Measurements from ENCODE around the gene TIAL1.
A peak's percentile ranks its signal among the peaks of the same experiment; 100 is the strongest.
"Not testable (repeated sequence)": the region's sequence is repeated elsewhere in the genome, so short reads cannot be mapped to it uniquely, and the experiment has no call there.

TIAL1 gene, protein sequence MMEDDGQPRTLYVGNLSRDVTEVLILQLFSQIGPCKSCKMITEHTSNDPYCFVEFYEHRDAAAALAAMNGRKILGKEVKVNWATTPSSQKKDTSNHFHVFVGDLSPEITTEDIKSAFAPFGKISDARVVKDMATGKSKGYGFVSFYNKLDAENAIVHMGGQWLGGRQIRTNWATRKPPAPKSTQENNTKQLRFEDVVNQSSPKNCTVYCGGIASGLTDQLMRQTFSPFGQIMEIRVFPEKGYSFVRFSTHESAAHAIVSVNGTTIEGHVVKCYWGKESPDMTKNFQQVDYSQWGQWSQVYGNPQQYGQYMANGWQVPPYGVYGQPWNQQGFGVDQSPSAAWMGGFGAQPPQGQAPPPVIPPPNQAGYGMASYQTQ

DNA sequence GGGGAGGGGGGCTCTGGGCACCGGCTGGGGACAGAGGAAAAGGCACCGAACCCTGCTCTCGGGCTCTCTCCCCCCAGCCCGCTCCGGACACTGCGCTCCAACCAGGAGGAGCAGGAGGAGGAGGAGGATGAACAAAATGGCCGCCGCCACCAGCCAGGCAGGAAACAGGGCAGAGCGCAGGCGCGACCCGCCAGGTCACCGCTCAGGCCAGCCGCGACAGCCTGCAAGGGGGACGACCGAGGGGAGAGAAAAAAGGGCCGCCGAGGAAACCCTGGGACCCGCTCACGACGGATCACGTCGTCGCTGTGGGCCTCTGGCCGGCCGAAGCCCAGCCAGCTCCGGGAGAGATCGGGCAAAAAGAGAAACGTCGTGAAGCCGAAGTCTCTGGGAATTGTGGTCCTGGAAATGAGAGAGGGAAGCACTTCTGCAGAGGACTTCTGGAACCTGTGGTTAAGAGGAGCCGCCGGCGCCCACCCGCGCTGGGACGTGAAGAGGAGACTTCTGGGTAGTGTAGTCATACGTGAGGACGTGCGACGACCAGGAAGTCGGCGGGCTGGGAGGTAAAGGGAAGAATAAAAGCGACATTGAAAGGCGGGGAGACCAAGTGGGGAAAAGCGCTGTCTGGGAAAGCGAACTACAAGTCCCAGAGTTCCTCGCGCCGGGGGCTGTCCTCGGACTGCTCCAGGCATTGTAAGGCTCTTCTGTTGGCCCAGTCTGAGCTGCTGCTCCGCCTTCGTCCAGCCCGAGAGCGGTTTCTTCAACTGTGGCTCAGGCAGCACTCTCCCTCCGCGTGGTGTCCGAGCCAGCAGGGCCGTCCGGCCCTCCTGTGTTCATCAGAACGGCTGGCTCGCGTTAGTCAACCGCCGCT lies at the start of gene TIAL1:
Gene TIAL1 (minus strand): TSS at position 428 of the 868 bp plus-strand sequence. CDS start 499 bp downstream, outside the sequence.
- peak; percentile 95 for DNase-seq (ENCODE audit: low spot score)

DNA sequence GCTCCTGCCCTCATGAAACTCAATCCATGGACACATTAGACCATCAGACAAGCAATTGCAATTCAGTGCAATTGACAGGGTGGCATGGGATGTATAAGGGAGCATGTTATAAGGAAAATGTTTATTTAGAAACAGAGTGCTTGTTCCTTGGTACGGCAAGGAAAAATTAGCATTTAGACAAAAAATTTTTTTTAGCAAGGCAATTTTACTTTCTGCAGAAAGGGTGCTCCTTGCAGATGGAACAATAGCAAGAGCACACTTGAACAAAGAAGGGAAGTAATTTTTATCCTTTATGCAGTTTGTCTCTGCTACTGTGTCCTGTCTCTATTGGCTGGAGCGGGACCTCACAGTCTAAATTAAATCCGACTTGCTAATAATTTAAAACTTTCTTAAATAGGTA lies 48.2 kb upstream of the TIAL1 start:
- DNase-seq (ENCODE audit: low spot score), result no peak

DNA sequence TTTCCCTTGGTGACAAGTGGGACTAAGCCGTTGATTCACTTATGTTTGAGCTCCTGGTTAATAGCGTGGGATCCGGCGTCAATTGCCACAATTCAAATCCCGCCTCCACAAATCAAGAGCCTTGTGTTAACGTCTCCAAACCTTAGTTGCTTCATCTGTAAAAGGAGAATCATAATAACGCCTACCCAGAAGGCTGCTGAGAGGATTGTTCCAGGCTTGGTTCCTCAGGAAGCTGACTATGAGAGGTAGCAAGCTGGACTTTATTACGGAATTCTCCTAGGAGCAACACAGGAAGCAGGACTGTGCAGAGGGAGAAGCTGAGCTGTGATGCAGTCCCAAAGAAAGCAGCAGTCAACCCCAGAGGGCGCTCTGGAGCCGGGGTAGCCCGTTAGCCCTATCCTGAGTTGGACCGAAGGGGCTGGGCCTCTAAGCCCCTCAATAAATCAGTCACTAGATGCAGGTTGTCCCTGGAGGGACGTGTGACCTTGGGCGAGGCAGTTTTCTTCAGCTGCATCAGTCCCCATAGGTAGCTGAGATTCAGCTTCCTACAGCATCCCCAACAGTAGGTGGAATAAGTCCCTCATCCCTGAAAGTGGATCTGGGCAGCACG lies 47.5 kb upstream of the TIAL1 start:
- peak; percentile 25 for DNase-seq (ENCODE audit: low spot score)

DNA sequence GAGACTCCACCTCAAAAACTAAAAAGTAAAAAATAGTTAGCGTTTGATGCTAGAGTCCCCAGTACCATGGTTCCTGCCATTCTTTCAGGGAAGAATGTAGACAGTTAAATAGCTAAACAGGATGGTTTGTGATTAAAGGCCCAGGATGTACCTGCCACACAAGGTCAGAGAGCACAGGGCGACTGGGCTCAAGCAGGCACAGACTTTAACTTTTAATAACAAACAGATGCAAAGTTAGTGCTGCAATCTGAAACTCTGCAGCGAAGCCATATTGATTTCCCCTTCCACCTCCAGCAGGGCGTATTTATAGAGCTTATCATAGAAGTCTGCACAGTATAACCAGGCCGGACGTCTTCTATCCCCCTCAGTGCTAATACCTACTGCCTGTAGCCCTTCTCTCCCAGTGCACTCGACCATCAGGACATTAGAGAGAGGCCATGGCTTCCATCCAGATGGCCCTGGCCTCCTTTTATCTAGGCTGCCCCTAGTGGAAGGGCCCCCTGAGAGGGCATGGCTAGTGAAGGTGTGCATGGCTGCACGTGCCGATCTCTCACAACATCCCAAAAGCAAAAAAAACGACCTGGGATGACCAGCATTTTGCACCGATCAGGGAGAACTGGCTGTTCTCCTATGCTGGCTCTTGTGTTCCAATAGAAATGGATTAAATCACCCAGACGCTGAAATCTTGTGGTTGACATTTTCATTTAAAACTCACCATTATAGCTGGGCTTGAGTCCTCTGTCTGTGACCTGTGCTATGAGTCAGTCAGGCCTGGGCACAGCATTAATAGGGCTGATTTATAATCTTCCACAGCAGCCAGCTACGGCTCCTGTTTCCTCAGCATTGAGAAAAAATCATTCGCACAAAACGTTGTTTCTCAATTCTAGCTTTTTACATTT lies 46.8 kb upstream of the TIAL1 start:
- DNase-seq (ENCODE audit: low spot score), result no peak

DNA sequence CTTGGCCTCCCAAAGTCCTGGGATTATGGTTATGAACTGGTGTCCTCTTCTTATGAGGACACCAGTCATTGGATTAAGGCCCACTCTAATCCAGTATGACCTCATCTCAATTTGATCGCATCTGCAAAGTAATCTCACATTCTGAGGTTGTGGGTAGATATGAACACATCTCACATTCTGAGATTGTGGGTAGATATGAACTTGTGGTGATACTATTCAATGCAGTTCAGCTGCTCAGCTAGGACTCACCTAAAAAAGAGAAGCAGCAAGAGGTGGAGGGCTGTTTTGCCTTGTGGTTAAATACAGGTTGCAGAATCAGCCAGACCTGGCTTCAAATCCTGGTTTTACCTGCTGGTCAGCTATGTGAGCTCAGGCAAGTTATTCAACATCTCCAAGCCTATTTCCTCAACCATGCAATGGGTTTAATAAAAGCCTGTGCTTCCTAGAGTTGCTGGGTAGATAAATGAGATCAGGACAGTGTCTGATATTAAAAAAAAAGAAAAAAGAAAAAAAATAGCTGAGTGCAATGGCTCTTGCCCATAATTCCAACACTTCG lies 45.9 kb upstream of the TIAL1 start:
- no peak for DNase-seq (ENCODE audit: low spot score)

DNA sequence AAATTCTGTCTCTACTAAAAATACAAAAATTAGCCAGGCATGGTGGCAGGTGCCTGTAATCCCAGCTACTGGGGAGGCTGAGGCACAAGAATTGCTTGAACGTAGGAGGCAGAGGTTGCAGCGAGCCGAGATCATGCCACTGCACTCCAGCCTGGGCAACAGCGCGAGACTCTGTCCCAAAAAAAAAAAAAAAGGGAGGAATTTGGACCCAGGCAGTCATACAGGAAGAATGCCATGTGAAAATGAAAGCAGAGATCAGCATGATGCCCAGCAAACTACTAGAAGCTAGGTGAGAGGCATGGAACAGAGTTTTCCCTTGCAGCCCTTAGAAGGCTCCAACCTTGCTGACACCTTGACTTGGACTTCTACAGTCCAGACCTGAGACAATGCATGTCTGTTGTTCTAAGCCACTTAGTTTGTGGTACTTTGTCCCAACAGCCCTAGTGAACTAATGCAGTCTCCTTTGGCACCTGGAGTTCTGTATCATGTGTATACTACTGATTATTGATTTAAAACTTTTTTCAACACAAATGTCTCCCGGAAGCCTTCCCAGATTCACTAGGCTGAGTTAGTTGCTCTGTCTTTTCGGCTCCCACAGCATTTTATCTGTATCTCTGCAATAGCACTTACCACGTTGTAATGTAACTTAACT lies 44.2 kb upstream of the TIAL1 start:
- no peak for DNase-seq (ENCODE audit: low spot score)

DNA sequence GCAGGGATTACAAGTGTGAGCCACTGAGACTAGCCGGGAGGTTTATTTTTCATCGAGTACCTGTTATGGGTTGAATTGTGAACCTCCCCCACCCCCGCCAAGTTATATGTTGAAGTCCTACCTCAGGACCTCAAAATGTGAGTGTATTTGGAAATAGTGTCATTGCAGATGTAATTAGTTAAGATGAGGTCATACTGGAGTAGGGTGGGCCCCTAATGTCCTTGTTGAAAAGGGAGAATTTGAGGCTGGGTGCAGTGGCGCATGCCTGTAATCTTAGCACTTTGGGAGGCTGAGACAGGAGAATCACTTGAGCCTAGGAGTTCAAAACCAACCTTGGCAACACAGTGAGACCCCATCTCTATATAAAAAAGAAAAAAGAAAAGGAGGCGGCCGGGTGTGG lies 43.6 kb upstream of the TIAL1 start:
- no peak for DNase-seq (ENCODE audit: low spot score)

DNA sequence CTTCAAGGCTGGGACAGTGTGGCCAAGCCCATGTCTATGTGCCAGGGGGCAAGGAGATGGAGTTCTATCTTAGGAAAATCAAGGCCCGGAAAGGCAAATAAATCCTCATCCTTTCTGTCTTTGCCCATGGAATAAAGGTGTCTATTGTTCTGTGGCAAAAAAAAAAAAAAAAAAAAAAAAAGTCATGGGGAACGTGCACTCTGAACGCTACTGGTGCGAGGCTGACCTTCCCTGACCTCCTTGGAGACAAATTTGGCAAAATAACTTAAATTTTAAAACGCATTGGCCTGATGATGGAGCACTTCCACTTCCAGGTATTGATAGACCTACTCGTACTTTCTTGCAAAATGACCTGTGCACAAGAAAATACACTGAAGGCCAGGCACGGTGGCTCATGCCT lies 42.2 kb upstream of the TIAL1 start:
- no peak for DNase-seq (ENCODE audit: low spot score)

DNA sequence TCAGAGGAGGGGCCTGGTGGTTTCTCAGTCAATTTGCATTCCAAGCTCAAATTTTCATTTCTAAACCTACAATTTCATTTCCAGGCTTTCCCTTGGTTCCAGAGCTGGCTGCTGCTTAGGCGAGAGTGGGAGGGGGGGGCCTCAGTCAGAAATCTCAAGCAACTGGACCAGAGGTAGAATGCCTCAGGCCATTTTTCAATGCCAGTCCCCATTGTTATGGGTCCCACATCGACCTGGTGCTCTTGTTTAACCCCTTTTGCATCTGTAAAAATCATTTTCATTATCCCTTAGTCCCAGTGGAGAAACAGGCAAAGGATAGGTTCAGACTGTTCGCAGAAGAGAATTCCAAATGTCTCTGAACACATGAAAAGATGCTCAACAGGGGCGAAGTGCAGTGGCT lies 40.9 kb upstream of the TIAL1 start:
- no peak for DNase-seq (ENCODE audit: low spot score)

DNA sequence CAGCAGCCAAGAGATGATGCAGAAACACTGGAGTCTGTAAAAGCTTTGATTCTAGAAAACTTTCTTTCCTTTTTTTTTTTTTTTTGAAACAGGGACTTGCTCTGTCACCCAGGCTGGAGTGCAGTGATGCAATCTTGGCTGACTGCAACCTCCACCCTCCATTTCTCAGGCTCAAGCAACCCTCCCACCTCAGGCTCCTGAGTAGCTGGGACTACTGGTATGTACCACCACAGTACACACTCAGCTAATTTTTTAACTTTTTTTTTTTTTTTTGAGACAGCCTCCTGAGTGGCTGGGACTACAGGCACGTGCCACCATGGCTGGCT lies 37.4 kb upstream of the TIAL1 start:
- DNase-seq (ENCODE audit: low spot score), result no peak

DNA sequence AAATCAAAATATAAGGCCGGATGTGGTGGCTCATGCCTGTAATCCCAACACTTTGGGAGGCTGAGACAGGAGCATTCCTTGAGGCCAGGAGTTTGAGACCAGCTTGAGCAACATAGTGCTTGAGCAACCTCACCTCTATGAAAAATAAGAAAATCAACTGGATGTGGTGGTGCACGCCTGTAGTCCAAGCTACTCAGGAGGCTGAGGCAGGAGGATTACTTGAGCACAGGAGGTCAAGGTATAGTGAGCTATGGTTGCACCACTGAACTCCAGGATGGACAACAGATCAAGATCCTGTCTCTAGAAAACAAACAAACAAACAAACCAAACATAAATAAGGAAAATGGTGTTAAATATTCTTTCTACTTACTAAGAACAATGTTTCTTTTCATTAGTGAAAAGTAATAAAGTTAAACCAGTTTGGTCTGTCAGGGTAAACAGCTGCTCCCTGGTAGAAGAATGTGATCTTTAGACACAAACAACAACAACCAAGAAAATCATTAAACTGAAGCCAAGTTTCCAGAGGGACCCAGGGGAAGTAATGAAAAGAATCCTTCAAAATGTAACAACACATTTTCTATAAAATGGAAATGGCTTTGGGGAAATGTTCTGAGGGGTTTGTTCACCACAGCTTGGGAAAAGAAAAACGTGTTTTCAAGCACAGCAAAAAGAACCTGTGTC lies 36.9 kb upstream of the TIAL1 start:
- no peak for DNase-seq (ENCODE audit: low spot score)

DNA sequence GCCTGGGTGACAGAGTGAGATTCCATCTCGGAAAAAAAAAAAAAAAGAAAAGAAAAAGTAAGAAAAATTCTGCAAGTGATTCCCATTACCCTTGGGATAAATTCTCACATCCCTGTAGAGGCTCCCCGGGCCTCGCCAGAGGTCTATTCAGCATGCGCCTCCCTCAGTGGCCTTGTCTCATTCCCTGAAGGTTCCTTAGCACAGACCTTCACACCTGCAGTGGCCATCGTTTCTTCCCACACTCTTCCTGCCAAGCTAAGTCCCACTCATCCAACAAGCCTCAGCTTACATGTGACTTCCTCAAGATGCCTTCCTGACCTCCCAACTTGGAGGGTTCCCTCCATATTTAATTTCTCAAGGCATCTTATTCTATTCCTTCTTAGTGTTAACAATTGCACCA lies 33.5 kb upstream of the TIAL1 start:
- no peak for DNase-seq (ENCODE audit: low spot score)

DNA sequence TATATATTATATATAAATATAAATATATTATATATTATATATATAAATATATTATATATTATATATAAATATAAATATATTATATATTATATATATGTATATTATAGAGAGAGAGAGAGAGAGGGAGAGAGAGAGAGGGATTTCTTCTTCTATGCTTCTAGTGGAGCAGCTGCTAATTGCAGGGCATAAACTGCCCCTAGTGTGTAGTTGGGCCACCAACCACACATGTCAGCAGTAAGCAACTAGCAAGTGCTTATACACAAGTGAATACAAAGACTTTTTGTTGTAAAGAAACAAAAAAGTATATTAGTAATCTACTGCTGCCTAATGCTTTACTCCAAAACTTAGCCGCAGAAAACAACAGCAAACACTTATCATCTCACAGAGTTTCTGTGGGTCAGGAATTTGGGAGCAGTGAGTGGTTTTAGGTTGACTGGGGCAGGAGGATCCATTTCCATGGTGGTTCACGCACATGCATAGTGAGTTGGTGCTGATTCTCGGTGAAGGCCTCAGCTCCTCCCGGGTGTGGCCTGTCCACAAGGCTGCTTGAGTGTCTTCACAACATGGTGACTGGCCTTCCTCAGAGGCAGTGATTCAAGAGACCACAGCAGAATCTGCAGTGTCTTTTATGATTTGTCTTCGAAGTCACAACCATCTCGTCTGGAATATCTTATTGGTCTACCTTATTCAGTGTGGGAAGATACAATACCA lies 29.0 kb upstream of the TIAL1 start:
- DNase-seq (ENCODE audit: low spot score), result no peak

DNA sequence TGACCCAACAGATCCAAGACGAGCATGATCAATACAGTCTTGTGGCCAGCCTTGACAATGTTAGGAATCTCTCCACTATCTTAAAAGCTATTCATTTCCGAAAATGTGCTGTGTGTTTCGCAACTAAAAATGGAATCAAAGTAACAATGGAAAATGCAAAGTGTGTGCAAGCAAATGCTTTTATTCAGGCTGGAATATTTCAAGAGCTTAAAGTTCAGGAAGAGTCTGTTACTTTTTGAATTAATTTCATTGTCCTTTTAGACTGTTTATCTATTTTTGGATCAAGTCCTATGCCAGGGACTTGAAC lies 24.3 kb upstream of the TIAL1 start:
- DNase-seq (ENCODE audit: low spot score), result no peak

DNA sequence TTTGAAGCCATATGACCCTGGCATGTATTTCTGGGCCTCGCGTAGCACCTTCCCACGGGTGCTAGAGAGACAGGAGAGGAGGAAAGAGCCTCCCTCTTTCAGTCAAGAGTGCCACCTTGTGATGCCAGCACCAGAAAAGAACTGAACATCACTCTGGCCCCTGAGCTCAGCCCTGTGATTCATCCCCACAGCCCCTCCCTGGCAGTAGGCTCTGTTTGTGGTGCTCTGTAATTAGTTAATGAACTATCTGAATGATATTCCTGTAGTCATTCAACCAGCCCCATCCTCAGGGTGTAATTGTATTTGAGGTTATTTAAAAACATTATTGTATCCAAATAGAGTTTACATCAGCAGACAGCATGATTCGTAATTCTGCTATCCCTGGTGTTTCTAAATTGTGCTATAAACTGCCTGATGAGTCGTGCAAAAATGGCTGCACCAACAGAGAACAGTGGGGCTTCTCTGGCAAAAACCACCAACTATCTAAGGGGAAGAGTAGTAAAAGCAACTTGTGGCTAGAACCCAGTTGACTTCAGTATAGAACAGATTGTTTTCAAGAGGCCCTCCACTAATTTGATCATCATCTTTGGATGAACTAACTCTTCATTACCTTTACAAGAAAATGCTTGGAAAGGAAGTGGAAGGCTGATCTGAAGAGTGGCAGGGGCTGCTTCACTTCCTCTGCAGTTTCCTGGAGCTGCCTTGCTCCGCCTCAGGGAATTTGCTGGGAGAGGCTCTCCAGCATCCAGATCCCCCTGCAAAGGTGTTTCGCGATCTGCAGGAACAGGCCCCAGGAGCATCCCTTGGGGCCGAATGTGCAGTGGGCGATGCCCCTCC lies 23.7 kb upstream of the TIAL1 start:
- no peak for DNase-seq (ENCODE audit: low spot score)

DNA sequence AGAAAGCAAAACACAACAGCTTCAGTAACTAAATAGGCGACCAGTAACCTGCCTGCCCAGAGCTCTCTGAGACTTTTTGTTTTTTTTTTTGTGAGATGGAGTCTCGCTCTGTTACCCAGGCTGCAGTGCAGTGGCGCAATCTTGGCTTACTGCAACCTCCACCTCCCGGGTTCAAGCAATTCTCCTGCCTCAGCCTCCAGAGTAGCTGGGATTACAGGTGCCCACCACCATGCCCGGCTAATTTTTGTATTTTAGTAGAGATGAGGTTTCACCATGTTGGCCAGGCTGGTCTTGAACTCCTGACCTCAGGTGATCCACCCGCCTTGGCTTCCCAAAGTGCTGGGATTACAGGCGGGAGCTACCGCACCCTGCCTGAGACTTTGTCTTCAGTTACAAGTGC lies 23.0 kb upstream of the TIAL1 start:
- DNase-seq (ENCODE audit: low spot score), result not testable (repeated sequence)

DNA sequence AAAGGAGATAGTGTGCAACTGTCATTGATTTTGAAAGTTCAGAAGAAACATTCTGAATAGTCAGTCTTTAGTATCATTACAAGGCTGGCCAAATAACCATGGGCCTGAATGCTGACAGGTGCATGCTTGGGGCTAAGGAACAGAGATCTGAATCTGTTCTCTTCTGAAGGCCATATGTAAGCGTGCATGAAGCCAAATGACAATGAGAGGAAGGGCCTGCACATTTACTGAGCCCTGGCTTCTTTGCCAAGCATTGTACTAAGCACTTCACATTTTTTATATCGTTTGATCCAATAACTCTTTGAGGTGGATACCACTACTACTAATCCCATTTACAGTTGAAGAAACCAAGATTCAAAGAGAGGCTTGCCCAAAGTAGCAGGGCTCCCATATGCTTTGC lies 22.5 kb upstream of the TIAL1 start:
- DNase-seq (ENCODE audit: low spot score), result no peak

DNA sequence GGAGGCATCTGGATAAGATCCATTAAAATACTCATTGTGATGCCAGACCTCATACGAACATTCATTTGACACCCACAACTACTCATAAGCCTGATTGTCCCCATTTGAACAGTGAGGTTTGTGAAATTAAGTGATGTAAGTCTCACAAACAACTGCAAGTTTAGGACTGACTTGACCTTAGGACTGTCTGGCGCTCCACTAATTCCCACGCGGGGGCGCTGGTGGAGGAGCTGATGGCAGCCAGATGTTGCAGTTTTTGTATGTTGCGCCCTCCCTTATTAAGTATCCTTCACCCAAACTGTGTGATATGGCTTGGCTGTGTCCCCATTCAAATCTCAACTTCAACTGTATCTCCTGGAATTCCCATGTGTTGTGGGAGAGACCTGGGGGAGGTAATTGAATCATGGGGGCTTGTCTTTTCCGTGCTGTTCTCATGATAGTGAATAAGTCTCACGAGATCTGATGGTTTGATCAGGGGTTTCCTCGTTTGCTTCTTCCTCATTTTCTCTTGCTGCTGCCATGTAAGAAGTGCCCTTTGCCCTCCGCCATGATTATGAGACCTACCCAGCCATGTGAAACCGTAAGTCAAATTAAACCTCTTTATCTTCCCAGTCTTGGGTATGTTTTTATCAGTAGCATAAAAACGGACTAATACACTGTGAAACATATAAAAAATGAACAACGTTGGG lies 20.3 kb upstream of the TIAL1 start:
- DNase-seq (ENCODE audit: low spot score), result no peak

DNA sequence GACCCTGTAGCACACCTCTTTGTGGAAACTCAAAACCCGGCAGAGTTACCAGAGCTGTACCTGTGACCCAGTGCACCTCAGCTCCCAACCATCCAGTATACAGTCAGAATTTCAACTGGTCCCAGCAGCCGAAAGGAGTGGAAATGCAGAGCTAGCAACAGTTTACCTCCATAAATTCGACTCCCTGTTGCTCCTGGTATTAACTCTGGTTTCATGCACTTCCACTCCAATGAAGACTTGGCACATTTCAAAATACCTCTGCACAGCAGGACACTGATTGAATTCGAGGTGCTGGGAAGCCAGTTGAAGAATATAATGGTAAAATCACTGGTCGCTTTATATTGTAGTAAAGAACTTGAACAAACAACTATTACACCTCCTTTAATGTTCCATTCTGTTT lies 17.9 kb upstream of the TIAL1 start:
- peak; percentile 29 for DNase-seq (ENCODE audit: low spot score)

Measured in iPS-NIHi11 (cell line).